Stimulated activated CD4-positive, alpha-beta T cell treated with anti-CD3 and anti-CD28 coated beads, Interleukin-4, amount 100 ng/mL, for 4 hours (primary cell): ENCODE data around the gene ATP8A2.
A peak's percentile ranks its signal among the peaks of the same experiment; 100 is the strongest.
"Not testable (repeated sequence)": the region's sequence is repeated elsewhere in the genome, so short reads cannot be mapped to it uniquely, and the experiment has no call there.

Source experiments
- DNase-seq, 2 experiments: peaks; one replicate each; pipeline ENCODE4 v3.0.0-alpha.2; 2020

Gene ATP8A2

GRCh38 chr13:25570185-25570584 lies 198.4 kb downstream of the ATP8A2 start:
- DNase-seq: no peak

GRCh38 chr13:25571237-25571636 lies 199.5 kb downstream of the ATP8A2 start:
- DNase-seq: no peak

DNA sequence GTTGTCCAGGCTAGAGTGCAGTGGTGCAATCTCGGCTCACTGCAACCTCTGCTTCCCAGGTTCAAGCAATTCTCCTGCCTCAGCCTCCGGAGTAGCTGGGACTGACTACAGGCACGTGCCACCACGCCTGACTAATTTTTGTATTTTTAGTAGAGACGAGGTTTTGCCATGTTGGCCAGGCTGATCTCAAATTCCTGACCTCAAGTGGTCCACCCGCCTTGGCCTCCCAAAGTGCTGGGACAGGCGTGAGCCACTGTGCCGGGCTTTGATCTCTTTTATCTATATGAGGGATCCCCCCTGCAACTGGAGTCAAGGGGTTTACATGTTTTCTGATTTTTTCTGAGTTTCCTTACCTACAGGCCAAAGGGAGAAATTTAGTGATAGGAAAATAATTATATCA lies 200.4 kb downstream of the ATP8A2 start:
- not testable (repeated sequence) for DNase-seq

- peak; percentile 55 to 62 for DNase-seq
Measured at GRCh38 chr13:25574437-25575411, 202.9 kb downstream of the ATP8A2 start.

- no peak for DNase-seq
Measured at GRCh38 chr13:25575562-25575961, 203.8 kb downstream of the ATP8A2 start.

- no peak for DNase-seq
Measured at GRCh38 chr13:25578526-25578925, 206.8 kb downstream of the ATP8A2 start.

GRCh38 chr13:25579221-25579620 lies 207.4 kb downstream of the ATP8A2 start:
- DNase-seq: no peak

GRCh38 chr13:25581351-25581750 lies 209.6 kb downstream of the ATP8A2 start:
- DNase-seq: no peak

DNA sequence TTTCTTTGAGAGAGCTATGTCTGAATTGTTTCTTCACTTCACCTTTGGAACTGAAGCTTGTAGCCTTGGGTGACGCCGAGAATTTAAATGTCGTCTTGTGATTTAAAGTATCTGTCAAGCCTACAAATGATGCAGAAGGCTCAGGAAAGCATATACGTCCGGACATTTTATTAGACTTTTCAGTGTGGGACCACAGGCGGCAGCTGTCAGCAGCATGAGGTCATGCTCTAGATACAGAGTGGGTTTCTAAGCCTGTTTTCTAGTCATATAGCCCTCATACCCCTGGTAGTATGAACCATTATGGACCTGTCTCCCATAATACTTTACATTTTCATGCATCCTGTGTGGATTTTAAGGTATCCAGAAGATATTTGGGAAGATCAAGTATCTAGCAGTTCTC lies 212.3 kb downstream of the ATP8A2 start:
- no peak for DNase-seq

DNA sequence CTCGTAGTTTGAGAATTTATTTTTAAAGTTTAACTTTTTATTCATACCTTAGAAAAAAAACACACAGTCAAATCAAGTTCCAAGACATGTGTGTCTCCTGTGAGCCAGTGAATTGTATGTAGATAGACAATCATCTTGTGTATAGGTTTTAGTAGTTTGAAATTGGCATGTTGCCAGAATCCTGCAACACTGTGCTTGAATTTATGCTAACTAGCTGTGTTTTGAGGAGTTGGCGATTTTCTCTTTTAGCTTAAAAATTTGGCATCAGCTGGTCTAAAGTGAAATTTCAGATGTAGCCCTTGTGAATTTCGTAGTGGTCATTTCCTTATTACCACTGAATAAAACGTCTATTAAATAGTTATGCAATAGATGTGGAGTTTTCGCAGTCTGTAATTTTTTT lies 213.2 kb downstream of the ATP8A2 start:
- DNase-seq: no peak

GRCh38 chr13:25587326-25587980 lies 215.7 kb downstream of the ATP8A2 start:
- DNase-seq: no peak

DNA sequence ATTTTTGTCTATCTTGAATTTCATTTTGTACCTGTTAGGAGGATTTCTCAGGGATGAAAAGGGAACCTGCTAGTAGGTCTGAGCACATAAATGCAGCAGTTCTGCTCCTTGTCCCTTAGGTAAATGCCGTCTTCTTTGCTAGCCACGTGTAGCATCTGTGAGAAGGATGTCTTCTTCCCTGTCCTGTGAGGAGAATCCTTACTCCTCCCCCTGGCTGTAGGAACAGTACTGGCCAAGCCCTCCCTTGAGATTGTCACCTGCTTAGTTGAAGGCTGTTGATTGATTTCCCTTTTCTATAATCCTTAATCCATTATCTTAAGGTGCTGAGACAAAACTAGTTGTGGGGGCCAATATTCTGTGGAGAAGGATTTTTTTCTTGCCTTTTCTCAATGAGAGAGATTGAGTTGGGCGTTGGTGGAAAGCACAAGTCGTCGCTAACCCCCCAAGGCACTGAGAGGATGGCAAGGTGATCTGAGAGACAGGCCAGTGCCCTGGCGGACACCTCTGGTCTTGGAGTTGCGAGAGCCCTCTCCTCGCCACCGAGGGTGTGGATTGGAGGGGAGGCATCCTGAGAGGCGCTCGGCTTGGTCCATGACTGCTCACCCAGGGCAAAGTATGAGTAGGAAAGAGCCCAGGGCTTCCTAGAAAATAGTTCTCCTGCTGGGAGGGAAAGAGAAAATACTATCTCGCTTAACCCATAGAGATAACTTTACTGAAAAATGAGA lies 216.7 kb downstream of the ATP8A2 start:
- DNase-seq: no peak

GRCh38 chr13:25598421-25598820 lies 226.6 kb downstream of the ATP8A2 start:
- DNase-seq: no peak

DNA sequence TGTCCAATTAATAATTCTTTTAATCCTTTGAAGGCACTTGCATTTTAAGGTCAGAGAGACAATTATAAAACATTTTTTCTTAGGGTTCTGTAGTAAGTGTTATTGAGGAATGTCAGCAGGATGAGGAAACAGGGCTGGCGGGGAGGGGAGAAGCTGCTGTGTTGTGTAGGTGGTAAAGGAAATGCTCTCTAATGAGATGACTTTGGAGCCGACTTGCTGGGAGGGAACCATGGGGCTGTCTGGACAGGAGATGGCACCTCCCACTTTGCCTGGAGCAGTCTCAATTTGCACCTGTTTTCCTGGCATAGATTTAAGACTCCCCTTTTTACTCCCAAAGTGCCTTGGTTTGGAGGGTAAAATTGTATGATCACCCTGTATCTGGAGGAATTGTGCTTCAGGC lies 230.4 kb downstream of the ATP8A2 start:
- DNase-seq: no peak

GRCh38 chr13:25604106-25604505 lies 232.3 kb downstream of the ATP8A2 start:
- no peak for DNase-seq

- DNase-seq: no peak
Measured at GRCh38 chr13:25607096-25607495, 235.3 kb downstream of the ATP8A2 start.

DNA sequence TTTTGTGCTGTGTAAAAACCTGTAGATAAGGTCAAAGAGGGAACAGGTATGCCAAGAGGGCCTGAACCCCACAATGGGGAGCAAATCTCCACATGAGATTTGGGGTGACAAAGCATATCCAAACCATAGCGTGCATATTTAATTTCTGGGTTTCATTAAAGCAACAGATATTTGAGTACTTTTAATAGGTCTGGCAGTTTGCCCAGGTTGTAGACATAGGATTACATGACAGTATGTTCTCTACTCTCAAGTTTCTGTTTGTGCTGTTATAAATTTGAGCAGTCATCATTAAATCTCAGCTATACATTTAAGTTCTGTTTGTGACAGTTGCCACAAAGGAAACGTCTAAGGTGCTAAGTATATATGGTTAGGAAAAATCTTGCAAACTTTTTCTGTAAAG lies 236.4 kb downstream of the ATP8A2 start:
- no peak for DNase-seq

DNA sequence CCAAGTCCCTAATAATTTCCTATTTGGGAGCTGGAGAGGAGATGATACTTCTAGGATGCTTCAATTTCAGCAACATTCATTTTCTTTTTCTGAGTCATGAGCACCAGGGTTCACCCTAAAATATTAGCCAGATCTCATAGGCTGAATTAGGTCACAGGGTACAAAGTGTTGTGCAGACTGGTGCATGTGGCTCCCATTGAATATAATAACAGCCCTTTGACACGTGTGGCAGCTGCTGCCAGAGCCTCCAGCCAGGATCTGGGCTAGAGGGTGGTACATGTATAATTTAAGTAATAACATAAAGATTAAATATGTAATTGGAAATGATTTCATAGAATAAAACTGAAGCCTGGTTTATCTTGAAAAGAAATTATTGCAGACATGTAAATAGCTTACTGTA lies 244.9 kb downstream of the ATP8A2 start:
- DNase-seq: no peak

GRCh38 chr13:25619897-25620296 lies 248.1 kb downstream of the ATP8A2 start:
- no peak for DNase-seq

- DNase-seq: no peak
Measured at GRCh38 chr13:25625414-25625813, 253.6 kb downstream of the ATP8A2 start.

DNA sequence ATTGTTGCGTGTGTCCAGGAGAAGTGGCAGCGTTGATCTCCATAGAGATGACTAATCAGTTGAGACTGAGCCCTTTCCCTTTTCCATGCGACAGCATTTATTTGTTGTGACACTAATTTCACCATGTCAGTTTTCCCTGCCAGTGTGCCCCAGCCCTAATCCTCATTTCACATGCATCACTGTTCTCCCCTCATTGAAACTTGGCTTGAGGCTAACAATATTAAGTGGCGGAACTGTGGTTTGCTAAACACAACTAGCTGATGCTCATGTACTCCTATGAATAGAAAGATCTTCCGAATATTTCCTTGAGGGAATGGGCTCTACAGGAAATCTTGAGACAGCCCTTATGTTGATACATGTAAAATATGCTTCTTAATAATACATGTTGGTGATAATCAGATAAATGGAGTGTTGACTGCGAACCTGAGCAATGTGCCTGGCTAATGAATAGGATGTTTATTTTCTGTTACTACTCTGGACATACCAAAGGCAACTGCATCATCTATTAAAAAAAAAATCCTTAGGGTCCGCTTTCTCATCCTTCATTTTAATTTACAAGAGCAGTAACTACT lies 258.6 kb downstream of the ATP8A2 start:
- DNase-seq: no peak

- DNase-seq: no peak
Measured at GRCh38 chr13:25632166-25632888, 260.6 kb downstream of the ATP8A2 start.
